Measurements from ENCODE around the gene CTNNA1. TPM values are rescaled to one million over a fixed set of nuclear protein-coding genes. Genes with fewer than 3 reads are reported as not detected.
"Not testable (repeated sequence)": the region's sequence is repeated elsewhere in the genome, so short reads cannot be mapped to it uniquely, and the experiment has no call there.

The CTNNA1 gene
- total RNA-seq, 1 experiment from 2014 or later, result 394 TPM

GRCh38 chr5:138913773-138914172 is 160.5 kb downstream of the CTNNA1 start:
- no peak for DNase-seq
- no peak overlapping the region for H3K4me3 ChIP-seq
- H3K9me3 ChIP-seq, result no peaks in the 10 kb centered on the region
- H3K27me3 ChIP-seq, result no peaks in the 10 kb centered on the region
- H3K36me3 ChIP-seq, result peaks cover 67% of the 10 kb centered on the region

- Histone ChIP-seq H3K36me3 (peaks cover 69% of the 10 kb centered on the region), H3K4me3 (no peak overlapping the region), H3K27me3 (no peaks in the 10 kb centered on the region), H3K9me3 (no peaks in the 10 kb centered on the region)
- DNase-seq, result no peak
These were observed 161.1 kb downstream of the CTNNA1 start for GRCh38 chr5:138914338-138914737.

- no peaks in the 10 kb centered on the region for H3K9me3 ChIP-seq
- no peak overlapping the region for H3K4me3 ChIP-seq
- no peaks in the 10 kb centered on the region for H3K27me3 ChIP-seq
- H3K36me3 ChIP-seq, result peaks cover 64% of the 10 kb centered on the region
- no peak for DNase-seq
These were observed 165.5 kb downstream of the CTNNA1 start for GRCh38 chr5:138918686-138919085.

GRCh38 chr5:138920181-138920580 is 167.0 kb downstream of the CTNNA1 start:
- no peak for DNase-seq
- Histone ChIP-seq H3K9me3 (no peaks in the 10 kb centered on the region), H3K36me3 (peaks cover 63% of the 10 kb centered on the region), H3K27me3 (no peaks in the 10 kb centered on the region), H3K4me3 (no peak overlapping the region)

DNA sequence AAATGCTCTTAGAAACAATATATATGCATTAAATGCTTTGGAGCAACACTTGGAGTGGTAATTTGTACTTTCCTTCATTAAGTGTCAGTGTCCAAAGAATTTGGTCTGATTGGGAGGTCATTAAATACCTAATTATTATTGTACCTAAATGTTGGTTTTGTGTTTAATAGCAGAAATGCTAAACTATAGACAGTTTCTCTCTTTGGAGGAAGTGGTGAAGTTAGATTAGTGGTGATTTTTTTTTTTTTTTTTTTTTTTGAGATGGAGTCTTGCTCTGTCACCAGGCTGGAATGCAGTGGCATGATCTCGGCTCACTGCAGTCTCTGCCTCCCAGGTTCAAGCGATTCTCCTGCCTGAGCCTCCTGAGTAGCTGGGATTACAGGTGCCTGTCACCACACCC is 168.1 kb downstream of the CTNNA1 start:
- DNase-seq, H3K9me3 ChIP-seq, H3K4me3 ChIP-seq, H3K27me3 ChIP-seq: not testable (repeated sequence)
- H3K36me3 ChIP-seq, result peaks cover 69% of the 10 kb centered on the region

- Histone ChIP-seq H3K9me3 (no peaks in the 10 kb centered on the region), H3K36me3 (peaks cover 76% of the 10 kb centered on the region), H3K27me3 (no peaks in the 10 kb centered on the region), H3K4me3 (no peak overlapping the region)
- DNase-seq, result no peak
These were observed 169.3 kb downstream of the CTNNA1 start for GRCh38 chr5:138922494-138922893.

GRCh38 chr5:138925090-138925635 is 171.9 kb downstream of the CTNNA1 start:
- no peak for DNase-seq
- no peaks in the 10 kb centered on the region for H3K27me3 ChIP-seq
- peaks cover 80% of the 10 kb centered on the region for H3K36me3 ChIP-seq
- no peak overlapping the region for H3K4me3 ChIP-seq
- H3K9me3 ChIP-seq, result no peaks in the 10 kb centered on the region

DNA sequence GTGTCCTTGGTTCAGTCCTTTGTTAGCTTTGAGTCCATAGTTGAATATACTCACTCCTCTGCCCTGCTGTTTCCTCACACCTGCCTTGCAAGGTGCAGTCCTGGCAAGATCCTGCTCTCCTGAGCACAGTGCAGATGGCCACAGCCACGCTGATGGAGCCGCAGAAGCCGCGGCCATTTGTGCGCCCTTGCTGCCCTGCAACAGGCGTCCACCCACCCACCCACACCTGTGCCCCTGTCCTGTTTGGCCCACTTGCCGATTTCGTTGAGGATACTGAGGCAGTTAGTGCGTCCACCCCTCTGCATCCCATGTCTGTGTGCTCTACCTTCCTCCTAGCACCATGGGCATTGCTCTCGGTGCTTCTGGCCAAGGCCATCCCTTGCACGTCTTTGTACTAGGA is 173.0 kb downstream of the CTNNA1 start:
- Histone ChIP-seq H3K27me3 (no peaks in the 10 kb centered on the region), H3K36me3 (peaks cover 82% of the 10 kb centered on the region), H3K9me3 (no peaks in the 10 kb centered on the region), H3K4me3 (no peak overlapping the region)
- DNase-seq, result no peak

GRCh38 chr5:138926688-138927448 is 173.6 kb downstream of the CTNNA1 start:
- Histone ChIP-seq H3K9me3 (no peaks in the 10 kb centered on the region), H3K36me3 (peaks cover 85% of the 10 kb centered on the region), H3K27me3 (no peaks in the 10 kb centered on the region), H3K4me3 (no peak overlapping the region)
- no peak for DNase-seq

DNA sequence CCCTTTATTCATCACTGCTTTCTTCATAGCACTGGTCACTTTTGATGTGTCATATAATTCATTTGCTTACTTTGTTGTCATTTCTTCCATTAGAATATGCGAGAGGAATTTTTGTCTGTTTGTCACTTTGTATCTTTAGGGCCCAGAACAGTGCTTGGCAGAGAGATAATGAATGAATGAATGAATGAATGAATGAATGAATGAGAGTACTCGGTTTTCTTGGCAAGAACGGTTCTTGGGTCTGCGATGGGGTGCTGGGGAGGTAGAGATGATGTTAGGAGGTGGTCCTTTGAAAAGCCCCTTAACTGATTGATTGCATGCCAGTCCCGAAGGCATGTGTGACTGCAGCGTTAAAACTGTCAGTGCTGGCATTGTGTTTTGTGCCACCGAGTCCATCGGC is 174.3 kb downstream of the CTNNA1 start:
- no peak for DNase-seq
- Histone ChIP-seq H3K9me3 (no peaks in the 10 kb centered on the region), H3K4me3 (no peak overlapping the region), H3K36me3 (peaks cover 86% of the 10 kb centered on the region), H3K27me3 (no peaks in the 10 kb centered on the region)

DNA sequence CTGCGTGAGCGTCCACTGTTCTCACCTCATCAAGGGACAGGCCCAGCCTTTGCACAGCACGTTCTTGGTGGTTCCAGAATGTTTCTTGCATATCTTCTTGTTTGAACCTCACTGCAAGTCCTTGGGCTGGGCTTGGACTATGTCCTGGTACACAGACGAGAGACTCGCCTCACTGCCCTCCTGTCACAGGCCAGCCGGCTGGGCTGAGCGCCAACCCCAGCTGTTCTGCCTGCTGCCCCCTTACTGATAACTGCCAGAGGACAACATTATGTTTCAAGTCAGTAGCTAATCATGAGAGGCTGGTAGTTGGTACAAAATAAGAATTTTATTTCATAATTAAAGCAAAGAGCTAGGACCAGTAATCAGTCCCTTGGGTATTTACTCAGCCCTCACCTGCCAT is 174.8 kb downstream of the CTNNA1 start:
- Histone ChIP-seq H3K36me3 (peaks cover 91% of the 10 kb centered on the region), H3K27me3 (no peaks in the 10 kb centered on the region), H3K4me3 (no peak overlapping the region), H3K9me3 (no peaks in the 10 kb centered on the region)
- no peak for DNase-seq

- H3K36me3 ChIP-seq, result peaks cover 98% of the 10 kb centered on the region
- H3K9me3 ChIP-seq, result no peaks in the 10 kb centered on the region
- no peaks in the 10 kb centered on the region for H3K27me3 ChIP-seq
- no peak for DNase-seq
- H3K4me3 ChIP-seq, result no peak overlapping the region
These were observed 176.3 kb downstream of the CTNNA1 start for GRCh38 chr5:138929571-138929955.

DNA sequence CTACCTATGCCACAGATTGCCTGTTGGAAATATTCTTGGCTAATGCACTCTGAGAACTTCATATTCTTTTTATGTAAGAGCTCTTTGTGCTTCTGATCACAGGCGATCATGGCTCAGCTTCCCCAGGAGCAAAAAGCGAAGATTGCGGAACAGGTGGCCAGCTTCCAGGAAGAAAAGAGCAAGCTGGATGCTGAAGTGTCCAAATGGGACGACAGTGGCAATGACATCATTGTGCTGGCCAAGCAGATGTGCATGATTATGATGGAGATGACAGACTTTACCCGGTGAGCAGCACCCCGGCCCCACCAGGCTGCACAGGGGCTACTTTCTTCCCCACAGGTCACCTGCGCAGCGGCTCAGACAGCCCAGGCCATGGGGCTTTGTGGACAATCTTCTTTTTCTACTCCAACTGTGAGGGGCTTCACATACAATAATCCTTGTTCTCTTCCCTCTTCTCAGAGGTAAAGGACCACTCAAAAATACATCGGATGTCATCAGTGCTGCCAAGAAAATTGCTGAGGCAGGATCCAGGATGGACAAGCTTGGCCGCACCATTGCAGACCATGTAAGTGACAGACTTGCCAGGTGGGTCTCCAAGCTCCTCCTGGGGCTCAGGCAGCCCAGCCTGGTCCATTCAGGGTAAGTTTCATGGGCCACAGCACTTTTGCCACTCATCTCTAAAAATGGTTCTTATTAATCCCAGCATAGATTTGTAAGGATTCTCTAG is 177.3 kb downstream of the CTNNA1 start:
- no peaks in the 10 kb centered on the region for H3K9me3 ChIP-seq
- H3K36me3 ChIP-seq, result peaks cover 98% of the 10 kb centered on the region
- no peaks in the 10 kb centered on the region for H3K27me3 ChIP-seq
- no peak overlapping the region for H3K4me3 ChIP-seq
- DNase-seq, result no peak

- Histone ChIP-seq H3K27me3 (no peaks in the 10 kb centered on the region), H3K36me3 (peaks cover 90% of the 10 kb centered on the region), H3K9me3 (no peaks in the 10 kb centered on the region), H3K4me3 (no peak overlapping the region)
- no peak for DNase-seq
These were observed 179.1 kb downstream of the CTNNA1 start for GRCh38 chr5:138932171-138932810.

- Histone ChIP-seq H3K27me3 (no peaks in the 10 kb centered on the region), H3K4me3 (no peak overlapping the region), H3K36me3 (peaks cover 79% of the 10 kb centered on the region), H3K9me3 (no peaks in the 10 kb centered on the region)
- no peak for DNase-seq
These were observed 180.5 kb downstream of the CTNNA1 start for GRCh38 chr5:138933522-138934290.

DNA sequence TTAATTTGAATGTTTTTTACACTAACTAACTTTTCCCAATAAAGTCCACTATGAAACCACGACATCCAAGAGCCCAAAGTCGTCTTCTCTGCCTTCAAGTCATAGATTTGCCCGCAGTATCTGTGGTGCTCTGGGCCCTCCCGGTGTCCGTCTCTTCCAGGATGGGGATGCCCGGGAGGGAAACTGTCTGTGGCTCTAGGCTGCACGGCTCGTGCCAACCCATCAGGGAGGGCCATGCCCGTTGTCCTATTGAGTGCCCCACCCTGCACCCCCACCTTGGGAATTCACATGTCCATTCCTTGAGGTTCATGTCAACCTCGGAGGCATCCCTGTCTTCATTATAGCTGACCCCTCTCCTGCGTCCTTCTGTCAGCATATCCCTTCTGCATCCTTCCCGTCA is 181.7 kb downstream of the CTNNA1 start:
- Histone ChIP-seq H3K4me3 (no peak overlapping the region), H3K36me3 (peaks cover 66% of the 10 kb centered on the region), H3K27me3 (no peaks in the 10 kb centered on the region), H3K9me3 (no peaks in the 10 kb centered on the region)
- DNase-seq, result no peak

- Histone ChIP-seq H3K36me3 (peaks cover 61% of the 10 kb centered on the region), H3K4me3 (no peak overlapping the region), H3K27me3 (no peaks in the 10 kb centered on the region), H3K9me3 (no peaks in the 10 kb centered on the region)
- no peak for DNase-seq
These were observed 182.2 kb downstream of the CTNNA1 start for GRCh38 chr5:138935466-138935865.

All from MG63 (cell line).